OCI-LY1 (cell line): ENCODE results near the gene GALC.

Experiments used
- H2AFZ ChIP-seq: fragments of 200-600 bp; sonication (generic), shearing (Covaris generic); 2 replicates; pipeline ENCODE4 v1.6.0; 2014; ENCODE audit warnings: antibody characterized with exemption, mild to moderate bottlenecking, low read length
- H3F3A ChIP-seq: fragments of 200-600 bp; sonication (generic), shearing (Covaris generic); 2 replicates; pipeline ENCODE4 v1.6.0; 2014; ENCODE audit warnings: mild to moderate bottlenecking, antibody characterized with exemption, low read length, moderate library complexity; ENCODE audit not compliant: insufficient read depth
- H3K27ac ChIP-seq: fragments of 200-600 bp; sonication (generic); 2 replicates; pipeline ENCODE4 v1.5.1; 2014; ENCODE audit warnings: low read length, mixed run types, mild to moderate bottlenecking, low read depth; ENCODE audit not compliant: poor library complexity, severe bottlenecking
- H3K27me3 ChIP-seq: fragments of 200-600 bp; sonication (generic); 2 replicates; pipeline ENCODE4 v1.6.0; 2014; ENCODE audit warnings: antibody characterized with exemption, mild to moderate bottlenecking, low read length, moderate library complexity; ENCODE audit not compliant: insufficient read depth
- H3K36me3 ChIP-seq: fragments of 200-600 bp; sonication (generic); 2 replicates; pipeline ENCODE4 v1.6.1; 2014; ENCODE audit warnings: mild to moderate bottlenecking, antibody characterized with exemption, low read length, moderate library complexity, mixed read lengths; ENCODE audit not compliant: insufficient read depth
- H3K4me1 ChIP-seq: fragments of 200-600 bp; sonication (generic); 2 replicates; pipeline ENCODE4 v1.5.1; 2014; ENCODE audit warnings: mild to moderate bottlenecking, low read length, moderate library complexity; ENCODE audit not compliant: insufficient read depth, severe bottlenecking
- H3K4me2 ChIP-seq: fragments of 200-600 bp; sonication (generic), shearing (Covaris generic); 2 replicates; pipeline ENCODE4 v1.6.1; 2014; ENCODE audit warnings: low read length
- H3K4me3 ChIP-seq: fragments of 200-600 bp; sonication (generic); 2 replicates; pipeline ENCODE4 v1.5.1; 2014; ENCODE audit warnings: low read length, low read depth, mild to moderate bottlenecking, mixed read lengths; ENCODE audit not compliant: poor library complexity, severe bottlenecking
- H3K79me2 ChIP-seq: fragments of 200-600 bp; shearing (Covaris generic); 2 replicates; pipeline ENCODE4 v1.6.1; 2016; ENCODE audit warnings: mixed run types, low read length, mixed read lengths; ENCODE audit not compliant: insufficient read depth
- H3K9ac ChIP-seq: fragments of 200-600 bp; sonication (generic), shearing (Covaris generic); 2 replicates; pipeline ENCODE4 v1.6.1; 2014; ENCODE audit warnings: mild to moderate bottlenecking, low read length, mixed read lengths
- H3K9me2 ChIP-seq: fragments of 200-600 bp; sonication (generic), shearing (Covaris generic); 2 replicates; pipeline ENCODE4 v1.6.1; 2014; ENCODE audit warnings: low read depth, mild to moderate bottlenecking, low read length, mixed read lengths
- H3K9me3 ChIP-seq: fragments of 200-600 bp; shearing (Covaris generic); 2 replicates; pipeline ENCODE4 v1.6.1; 2014; ENCODE audit warnings: low read length, mixed read lengths
- H4K20me1 ChIP-seq: fragments of 200-600 bp; sonication (generic), shearing (Covaris generic); 2 replicates; pipeline ENCODE4 v1.6.0; 2016; ENCODE audit warnings: mild to moderate bottlenecking, low read length; ENCODE audit not compliant: insufficient read depth
- CTCF ChIP-seq: fragments of 200-600 bp; sonication (generic), shearing (Covaris generic); IDR thresholded peaks from 2 replicates; pipeline ENCODE4 v1.5.1; 2017; ENCODE audit warnings: mild to moderate bottlenecking, antibody characterized with exemption, low read length, moderate library complexity, mixed read lengths
- EZH2 ChIP-seq: fragments of 200-600 bp; sonication (generic), shearing (Covaris generic); IDR thresholded peaks from 2 replicates; pipeline ENCODE4 v1.8.0; 2017; ENCODE audit warnings: borderline replicate concordance, mixed run types, mild to moderate bottlenecking, antibody characterized with exemption, low read length, moderate library complexity, mixed read lengths

The GALC gene

GRCh38 chr14:87971010-87971409 lies 22.0 kb downstream of the GALC start:
- H3F3A ChIP-seq, result no peaks in the 10 kb centered on the region
- no peaks in the 10 kb centered on the region for H3K4me1 ChIP-seq
- no peak overlapping the region for H3K9ac ChIP-seq
- no peaks in the 10 kb centered on the region for H3K9me3 ChIP-seq
- H3K27me3 ChIP-seq, result no peaks in the 10 kb centered on the region
- H4K20me1 ChIP-seq, result no peaks in the 10 kb centered on the region
- no peak overlapping the region for H3K4me2 ChIP-seq
- no peaks in the 10 kb centered on the region for H3K9me2 ChIP-seq
- H3K36me3 ChIP-seq, result peaks cover 3% of the 10 kb centered on the region; the same call in 1 of the 2 replicates
- TF ChIP-seq CTCF, result no peak
- TF ChIP-seq EZH2, result no peak
- no peak overlapping the region for H3K27ac ChIP-seq
- H3K4me3 ChIP-seq, result no peak overlapping the region
- H2AFZ ChIP-seq, result no peak overlapping the region
- no peaks in the 10 kb centered on the region for H3K79me2 ChIP-seq

GRCh38 chr14:87967496-87967895 lies 25.5 kb downstream of the GALC start:
- H2AFZ ChIP-seq, result no peak overlapping the region
- H3K27ac ChIP-seq, result no peak overlapping the region
- H4K20me1 ChIP-seq, result no peaks in the 10 kb centered on the region
- no peaks in the 10 kb centered on the region for H3F3A ChIP-seq
- no peaks in the 10 kb centered on the region for H3K79me2 ChIP-seq
- H3K4me3 ChIP-seq, result no peak overlapping the region
- H3K9me2 ChIP-seq, result no peaks in the 10 kb centered on the region
- no peak overlapping the region for H3K9ac ChIP-seq
- H3K27me3 ChIP-seq, result no peaks in the 10 kb centered on the region
- H3K4me1 ChIP-seq, result no peaks in the 10 kb centered on the region
- peaks cover 5% of the 10 kb centered on the region; the same call in 1 of the 2 replicates for H3K36me3 ChIP-seq
- no peaks in the 10 kb centered on the region for H3K9me3 ChIP-seq
- TF ChIP-seq CTCF (no peak), EZH2 (no peak)
- H3K4me2 ChIP-seq, result no peak overlapping the region

GRCh38 chr14:87966816-87967215 lies 26.2 kb downstream of the GALC start:
- no peak for TF ChIP-seq CTCF
- no peak for TF ChIP-seq EZH2
- Histone ChIP-seq H3K27me3 (no peaks in the 10 kb centered on the region), H3K4me3 (no peak overlapping the region), H3K79me2 (no peaks in the 10 kb centered on the region), H3K9me2 (no peaks in the 10 kb centered on the region), H4K20me1 (no peaks in the 10 kb centered on the region), H3K36me3 (peaks cover 9% of the 10 kb centered on the region; the same call in 1 of the 2 replicates), H3K27ac (no peak overlapping the region), H3K4me1 (no peaks in the 10 kb centered on the region), H2AFZ (no peak overlapping the region), H3K9ac (no peak overlapping the region), H3F3A (no peaks in the 10 kb centered on the region), H3K4me2 (no peak overlapping the region), H3K9me3 (no peaks in the 10 kb centered on the region)
